HT1080 (cell line): ENCODE measurements around the gene ADARB1. TPM values are rescaled to one million over a fixed set of nuclear protein-coding genes. Genes with fewer than 3 reads are reported as not detected.
A peak's percentile ranks its signal among the peaks of the same experiment; 100 is the strongest.

Experiments
- DNase-seq: peaks from one replicate; pipeline ENCODE4 v3.0.0-alpha.2; 2015; ENCODE audit warnings: low read depth
- total RNA-seq: library from RNA; depleted of rRNA; stranded (reverse); fragments of >200 nt; shearing (Covaris generic); gene quantifications from 2 replicates; pipeline ENCODE4 v1.2.3, GENCODE V29; 2014

Gene ADARB1
- total RNA-seq, 1 experiment from 2014 or later = 22.4 TPM

DNA sequence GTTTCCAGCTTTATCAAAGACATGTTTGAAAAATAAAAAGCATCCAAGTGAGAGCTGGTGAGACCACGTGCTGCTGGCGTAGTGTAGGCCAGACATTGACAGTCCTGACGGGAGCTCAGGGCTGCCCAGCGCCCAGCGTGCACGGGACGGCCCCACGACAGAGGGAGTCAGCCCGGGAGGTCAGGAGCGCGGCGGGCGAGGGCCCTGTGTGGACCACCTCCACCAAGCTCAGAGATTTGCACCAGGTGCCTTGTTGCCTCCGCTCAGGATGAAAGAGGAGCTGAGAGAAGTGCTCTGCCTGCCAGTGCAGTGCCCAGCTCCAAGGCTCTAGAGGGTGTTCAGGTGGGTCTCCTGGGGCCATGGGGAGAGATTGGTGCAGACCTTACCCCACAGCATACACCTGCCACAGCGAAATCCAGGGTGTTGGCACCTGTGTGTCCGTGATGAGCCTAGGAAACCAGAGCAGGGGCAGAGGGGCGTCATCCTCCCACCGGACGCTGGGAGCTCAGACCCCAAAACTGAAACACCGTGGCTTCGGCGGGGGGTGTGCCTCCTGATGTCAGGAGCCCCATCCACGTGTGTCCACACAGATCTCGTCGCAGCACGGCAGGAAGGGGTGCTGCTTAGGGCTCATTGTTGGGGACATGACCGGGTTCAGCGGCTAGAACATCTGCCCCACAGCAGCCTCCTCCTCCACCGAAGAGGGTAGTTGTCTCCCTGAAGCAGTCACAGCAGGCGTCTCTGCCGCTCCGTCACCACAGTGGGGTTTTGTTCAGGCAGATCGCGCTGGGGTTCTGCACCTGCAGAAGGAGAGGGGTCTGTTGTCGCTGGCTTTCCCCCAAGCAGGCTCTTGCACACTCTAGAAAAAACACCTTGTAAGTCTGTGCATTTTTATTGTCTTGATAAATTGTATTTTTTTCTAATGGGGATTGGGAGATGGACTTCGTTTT, 149.1 kb downstream of the ADARB1 start:
- DNase-seq = no peak

DNA sequence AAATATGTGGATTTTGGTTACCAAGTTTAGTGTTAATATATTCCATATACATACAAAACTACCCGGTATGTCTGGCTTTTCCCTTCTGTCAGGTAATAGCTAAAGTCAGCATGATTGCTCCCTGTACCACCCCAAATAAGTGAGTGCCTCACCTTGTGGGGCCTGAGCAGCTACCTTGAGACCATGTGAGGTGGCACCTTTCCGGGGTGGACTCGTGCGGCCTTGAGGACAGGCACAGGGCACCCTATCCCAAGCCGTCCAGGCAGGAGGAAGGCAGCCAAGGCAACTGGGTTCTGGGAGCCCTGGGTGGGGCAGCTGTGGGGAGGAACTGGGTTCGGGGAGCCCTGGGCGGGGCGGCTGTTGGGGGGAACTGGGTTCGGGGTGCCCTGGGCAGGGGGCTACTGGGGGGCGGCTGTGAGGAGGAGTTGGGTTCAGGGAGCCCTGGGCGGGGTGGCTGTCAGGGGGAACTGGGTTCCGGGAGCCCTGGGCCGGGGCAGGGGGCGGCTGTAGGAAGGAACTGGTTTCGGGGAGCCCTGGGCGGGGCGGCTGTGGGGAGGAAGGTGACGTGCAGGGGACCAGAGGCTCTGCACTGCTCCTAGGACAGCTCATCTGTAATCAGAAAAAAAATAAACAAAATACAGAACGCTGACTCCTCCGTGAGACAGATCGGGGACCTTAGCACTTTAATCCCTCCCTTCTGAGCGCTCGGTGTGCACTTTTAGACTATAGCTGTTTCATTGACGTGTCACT, 150.0 kb downstream of the ADARB1 start:
- DNase-seq = no peak

DNA sequence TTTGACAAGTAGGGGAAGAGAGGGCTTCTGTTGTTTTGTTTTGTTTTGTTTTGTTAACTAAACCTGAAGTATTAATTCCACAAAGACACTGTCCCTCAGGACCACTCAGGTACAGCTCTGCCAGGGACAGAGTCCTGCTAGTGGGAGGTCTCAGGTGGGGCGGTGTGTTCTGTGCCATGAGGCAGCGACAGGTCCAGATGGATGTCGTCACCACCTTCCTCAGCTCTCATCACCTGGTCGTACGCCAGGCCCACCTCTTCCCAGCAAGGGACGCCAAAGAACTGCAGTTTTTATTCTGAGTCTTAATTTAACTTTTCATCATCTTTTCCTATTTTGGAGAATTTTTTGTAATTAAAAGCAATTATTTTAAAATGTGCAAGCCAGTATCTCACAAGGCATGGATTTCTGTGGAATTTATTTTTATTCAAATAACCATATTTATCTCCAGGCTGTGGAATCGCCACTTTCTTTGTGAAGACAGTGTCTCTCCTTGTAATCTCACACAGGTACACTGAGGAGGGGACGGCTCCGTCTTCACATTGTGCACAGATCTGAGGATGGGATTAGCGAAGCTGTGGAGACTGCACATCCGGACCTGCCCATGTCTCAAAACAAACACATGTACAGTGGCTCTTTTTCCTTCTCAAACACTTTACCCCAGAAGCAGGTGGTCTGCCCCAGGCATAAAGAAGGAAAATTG, 150.8 kb downstream of the ADARB1 start:
- no peak for DNase-seq

DNA sequence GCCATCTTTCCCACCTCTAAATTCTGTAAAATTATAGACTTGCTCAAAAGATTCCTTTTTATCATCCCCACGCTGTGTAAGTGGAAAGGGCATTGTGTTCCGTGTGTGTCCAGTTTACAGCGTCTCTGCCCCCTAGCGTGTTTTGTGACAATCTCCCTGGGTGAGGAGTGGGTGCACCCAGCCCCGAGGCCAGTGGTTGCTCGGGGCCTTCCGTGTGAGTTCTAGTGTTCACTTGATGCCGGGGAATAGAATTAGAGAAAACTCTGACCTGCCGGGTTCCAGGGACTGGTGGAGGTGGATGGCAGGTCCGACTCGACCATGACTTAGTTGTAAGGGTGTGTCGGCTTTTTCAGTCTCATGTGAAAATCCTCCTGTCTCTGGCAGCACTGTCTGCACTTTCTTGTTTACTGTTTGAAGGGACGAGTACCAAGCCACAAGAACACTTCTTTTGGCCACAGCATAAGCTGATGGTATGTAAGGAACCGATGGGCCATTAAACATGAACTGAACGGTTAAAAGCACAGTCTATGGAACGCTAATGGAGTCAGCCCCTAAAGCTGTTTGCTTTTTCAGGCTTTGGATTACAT, 151.5 kb downstream of the ADARB1 start:
- no peak for DNase-seq

DNA sequence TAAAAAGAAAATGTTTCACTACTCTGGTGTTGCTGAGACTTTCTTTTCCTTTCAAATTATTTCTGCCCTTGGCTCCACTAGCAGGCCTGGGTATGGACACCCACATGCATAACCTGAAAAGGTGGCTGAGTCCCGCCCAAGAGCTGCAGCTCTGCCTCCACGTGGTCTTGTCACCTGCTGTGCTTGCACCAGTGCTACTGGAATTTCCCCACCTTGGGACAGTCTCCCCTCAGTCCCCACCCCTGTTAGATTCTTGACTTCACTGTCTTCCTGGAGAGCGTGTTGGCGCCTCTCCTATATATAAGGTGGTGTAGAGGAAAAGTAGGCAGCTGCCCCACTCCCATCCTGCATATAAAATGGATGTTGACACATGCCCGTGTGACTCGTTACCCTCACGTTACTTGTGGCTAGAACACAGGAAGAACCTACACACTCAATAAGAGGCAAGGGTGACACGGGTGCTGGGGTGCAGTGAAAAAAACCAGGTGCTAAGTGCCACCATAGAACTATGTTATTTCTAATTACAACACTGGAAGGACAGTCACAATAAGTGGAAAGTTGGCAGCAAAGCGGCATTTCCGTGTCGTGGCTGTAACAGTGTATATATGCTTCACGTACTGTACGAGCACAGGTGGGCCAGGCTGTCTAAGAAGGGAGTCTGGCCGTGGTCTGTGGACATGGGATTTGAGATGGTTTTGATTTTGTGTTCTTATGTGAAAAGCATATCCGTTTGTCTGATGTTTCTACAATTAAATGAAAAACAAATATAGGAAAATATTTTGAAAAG, 152.4 kb downstream of the ADARB1 start:
- DNase-seq = peak; percentile 68

DNA sequence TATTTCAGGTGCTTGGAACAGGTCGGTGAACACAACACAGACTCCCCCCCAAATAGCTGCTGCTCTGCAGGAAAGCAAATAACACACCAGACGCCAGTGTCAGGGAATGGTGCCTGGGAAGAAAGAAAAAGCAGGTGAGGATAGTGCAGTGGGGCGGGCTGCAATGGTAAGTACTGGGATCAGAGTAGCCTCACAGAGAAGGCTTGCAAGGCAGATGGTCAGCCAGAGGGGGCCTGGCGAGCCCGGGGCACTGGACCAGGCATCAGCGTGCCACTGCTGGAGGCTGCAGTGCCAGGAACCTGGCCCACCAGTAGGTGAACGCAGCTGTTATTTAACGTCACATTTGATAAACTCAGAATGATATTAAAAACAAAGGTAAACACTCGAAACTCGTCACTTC, 153.4 kb downstream of the ADARB1 start:
- DNase-seq = no peak

DNA sequence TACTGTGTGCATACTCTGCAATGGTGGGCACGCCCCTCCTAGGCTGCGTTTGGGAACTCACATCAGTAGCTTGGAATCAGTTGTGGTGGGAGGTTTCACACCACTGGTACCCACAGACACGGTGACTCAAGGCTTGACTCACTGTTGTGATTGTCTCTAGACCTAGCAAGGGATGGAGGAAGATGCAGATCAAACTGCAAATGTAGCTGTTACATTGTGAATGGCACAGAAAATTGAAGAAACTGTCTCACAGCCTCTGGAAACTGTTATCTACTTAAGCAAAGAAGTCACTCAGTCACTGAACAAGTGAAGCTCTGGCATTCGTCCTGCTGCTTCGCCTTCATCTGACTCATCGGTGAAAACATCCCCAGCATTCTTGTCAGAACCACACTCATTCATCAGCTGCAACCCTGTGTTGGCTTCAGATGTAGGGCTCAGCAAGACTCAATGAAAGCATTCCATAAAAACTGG, 153.8 kb downstream of the ADARB1 start:
- DNase-seq = peak; percentile 96

DNA sequence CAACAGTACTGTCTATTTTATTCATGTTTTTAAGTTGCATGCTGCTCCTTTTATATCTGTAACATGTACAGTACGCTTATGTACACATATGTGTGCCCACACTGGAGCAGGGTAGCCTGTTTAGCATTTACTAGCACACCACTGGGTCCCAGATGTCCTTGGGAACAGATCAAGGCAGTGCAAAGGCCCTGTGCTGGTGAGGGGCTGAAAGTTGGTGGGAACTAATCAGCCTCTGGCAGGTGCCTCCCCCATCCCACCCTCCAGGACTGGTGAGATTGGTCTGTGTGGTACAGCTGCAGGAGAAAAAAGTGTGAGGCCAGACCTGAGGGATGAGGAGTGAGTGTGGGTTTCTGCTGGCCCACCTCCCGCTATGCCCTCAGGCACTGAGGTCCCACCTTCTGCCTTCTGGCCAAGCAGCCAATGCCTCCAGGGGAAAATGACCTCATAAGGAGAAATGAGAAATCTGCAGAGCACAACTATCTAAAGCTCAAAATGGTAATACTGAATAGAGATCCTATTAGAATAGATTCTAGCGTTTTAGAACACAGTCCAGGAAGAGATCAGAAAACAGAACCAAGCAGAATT, 154.4 kb downstream of the ADARB1 start:
- DNase-seq = no peak

DNA sequence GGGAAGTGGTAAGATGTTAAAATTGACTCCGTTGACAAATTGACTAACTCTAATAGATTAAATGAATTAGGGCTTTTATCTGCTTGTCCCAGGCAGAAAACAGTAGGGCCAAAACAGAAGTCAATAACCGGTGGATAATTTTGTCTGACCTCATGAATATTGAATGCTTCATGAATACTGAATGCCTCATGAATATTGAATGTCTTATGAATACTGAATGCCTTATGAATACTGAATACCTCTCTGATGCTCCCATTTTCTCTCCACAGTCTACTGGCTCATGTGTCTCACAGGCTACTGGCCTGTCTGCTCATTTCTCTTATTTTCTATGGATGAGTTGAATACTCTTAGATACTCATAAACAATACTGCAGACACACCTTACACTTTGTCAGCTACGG, 157.3 kb downstream of the ADARB1 start:
- DNase-seq = no peak

DNA sequence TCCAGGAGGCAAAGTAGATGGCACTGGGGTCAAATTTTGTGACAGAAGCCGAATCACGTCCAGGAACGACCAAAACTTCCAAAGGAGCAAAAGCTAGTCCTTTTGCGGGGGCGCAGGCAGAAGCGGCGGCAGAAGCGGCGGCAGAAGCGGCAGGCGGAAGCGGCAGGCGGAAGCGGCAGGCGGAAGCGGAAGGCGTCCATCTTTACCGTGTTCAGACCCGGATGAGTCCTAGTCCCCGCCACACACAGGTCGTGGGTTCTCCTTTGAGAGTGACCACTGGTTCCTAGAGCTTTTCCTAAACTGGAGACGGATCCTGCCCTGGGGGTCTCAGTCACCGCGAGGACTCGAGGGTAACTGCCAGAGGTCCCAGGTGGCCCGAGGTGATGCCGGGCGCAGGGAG, 159.7 kb downstream of the ADARB1 start:
- DNase-seq = no peak

DNA sequence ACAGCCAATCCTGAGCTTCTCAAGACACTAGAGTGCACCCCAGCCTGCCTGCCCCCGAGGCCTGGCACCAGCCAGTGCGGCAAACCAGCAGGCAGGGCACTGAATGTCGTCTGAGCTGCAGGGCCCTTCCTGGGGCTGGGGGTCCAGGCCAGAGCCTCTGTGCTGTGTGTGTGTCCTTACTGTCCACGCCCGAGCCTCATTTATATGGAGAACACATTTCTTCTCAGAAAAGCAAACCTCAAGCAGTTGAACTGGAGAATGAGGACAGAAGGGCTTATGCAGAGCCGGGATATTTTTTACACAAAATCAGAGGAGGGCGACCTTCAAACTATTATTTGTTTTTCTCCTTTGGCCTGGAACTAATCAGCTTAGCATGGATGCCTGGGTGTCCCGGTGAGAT, 160.6 kb downstream of the ADARB1 start:
- DNase-seq = no peak

DNA sequence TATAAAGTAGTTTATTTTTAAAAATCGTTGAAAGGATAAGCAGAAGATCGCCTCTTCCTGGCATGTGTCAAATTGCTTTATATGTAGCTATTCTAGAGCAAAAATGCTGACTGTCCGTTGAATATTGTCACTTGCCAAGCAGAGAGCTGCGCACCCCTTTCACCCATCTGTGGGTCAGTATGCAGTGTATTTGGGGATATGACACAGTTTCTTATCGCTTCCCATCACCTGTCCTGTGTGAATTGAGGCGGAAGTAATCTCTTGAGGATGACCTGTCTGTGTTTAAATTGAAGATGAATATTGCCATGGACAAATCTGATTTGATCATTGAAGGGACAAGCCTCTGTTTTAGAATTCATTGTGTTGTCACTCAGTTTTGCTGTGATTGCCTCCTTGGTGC, 161.1 kb downstream of the ADARB1 start:
- DNase-seq = no peak

DNA sequence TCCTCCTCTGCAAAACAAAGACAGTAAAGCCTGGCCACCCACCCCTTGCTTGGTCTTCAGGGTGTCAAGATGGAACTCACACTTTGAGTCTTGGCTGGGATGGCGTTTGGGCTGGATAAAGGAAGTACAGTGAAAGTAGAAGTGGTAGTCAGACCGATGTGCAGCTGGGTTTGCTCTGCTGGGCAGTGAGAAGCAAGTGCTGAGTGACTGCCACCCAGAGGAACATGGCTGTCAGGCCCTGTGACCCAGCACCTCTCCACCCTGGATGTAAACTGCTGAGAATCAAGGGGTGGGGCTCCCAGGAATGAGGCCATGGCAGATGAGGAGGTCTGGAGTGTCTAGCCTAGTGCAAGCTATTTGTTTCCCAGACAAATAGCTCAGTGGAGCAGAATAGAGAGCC, 162.1 kb downstream of the ADARB1 start:
- peak; percentile 24 for DNase-seq

DNA sequence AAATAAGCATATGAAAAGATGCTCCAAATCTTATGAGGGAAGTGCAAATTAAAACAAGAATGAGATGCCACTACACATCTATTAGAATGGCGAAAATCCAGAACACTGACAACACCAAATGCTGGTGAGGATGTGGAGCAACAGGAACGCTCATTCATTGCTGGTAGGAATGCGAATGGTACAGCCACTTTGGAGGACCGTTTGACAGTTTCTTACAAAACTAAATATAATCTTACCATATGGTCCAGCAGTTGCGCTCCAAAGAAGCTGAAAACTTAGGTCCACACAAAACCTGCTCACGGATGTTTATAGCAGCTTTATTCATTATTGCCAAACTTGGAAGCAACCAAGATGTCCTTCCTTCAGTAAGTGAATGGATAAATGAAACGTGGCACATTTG, 163.0 kb downstream of the ADARB1 start:
- DNase-seq = no peak

DNA sequence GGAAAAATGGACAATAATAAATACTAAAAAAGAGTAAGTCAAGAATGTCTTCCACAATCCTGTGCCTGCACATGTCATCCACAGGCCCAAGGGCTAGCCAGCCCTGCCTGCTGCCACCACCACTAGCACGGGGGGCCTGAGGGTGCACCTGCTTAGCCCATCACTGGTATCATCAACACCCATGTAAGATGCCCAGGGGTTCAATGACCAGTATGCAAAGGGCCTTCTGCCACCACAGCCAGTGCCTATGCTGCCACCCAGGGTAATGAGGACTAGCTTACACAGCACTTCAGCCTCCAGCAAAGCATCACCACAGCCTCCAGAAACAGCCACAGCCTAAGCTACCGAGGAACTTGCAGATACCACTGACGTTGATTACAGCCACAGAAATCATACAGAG, 167.0 kb downstream of the ADARB1 start:
- no peak for DNase-seq

DNA sequence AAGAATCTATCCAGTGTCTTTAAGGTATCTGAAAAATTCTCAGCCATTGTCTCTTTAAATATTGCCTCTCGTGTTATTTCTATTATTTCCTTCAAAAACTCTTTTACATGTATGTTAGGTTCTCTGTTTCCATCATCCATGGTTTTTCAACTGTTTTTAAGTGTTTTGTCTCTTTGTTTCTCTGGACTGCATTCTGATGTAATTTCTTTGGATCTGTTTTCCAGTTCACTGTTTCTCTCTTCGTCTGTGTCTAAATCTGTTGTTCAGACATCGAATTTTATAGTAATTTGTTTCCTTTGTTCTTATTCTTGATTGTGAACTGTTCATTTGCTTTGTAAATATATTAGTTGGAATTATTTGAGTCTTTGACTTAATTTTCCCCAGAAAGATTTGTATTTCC, 169.2 kb downstream of the ADARB1 start:
- DNase-seq = no peak

DNA sequence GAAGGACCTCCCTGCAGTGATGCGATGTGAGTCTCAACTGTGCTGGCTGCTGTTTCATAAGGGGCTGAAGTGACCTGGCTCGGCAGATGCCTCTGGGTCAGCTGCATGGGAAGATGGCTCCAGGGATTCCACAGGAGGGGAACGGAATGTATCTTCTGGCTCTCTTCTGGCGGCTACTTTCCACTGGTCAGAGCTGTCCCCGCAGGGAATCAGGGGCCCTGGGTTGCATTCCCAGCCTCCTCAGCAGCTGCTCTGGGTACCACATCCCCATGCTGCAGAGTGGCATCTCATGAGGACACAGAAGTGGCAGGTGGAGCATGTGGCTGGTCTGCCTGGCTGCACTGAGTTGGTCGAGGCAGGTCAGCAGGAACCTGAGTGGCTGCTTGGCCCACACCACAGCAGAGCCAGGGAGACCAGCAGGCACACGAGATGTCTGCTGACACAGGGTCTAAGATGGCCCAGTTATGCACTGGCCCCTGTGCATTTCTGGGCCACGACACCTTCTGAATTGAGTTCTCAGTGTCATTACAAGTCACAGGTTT, 170.5 kb downstream of the ADARB1 start:
- DNase-seq = no peak

DNA sequence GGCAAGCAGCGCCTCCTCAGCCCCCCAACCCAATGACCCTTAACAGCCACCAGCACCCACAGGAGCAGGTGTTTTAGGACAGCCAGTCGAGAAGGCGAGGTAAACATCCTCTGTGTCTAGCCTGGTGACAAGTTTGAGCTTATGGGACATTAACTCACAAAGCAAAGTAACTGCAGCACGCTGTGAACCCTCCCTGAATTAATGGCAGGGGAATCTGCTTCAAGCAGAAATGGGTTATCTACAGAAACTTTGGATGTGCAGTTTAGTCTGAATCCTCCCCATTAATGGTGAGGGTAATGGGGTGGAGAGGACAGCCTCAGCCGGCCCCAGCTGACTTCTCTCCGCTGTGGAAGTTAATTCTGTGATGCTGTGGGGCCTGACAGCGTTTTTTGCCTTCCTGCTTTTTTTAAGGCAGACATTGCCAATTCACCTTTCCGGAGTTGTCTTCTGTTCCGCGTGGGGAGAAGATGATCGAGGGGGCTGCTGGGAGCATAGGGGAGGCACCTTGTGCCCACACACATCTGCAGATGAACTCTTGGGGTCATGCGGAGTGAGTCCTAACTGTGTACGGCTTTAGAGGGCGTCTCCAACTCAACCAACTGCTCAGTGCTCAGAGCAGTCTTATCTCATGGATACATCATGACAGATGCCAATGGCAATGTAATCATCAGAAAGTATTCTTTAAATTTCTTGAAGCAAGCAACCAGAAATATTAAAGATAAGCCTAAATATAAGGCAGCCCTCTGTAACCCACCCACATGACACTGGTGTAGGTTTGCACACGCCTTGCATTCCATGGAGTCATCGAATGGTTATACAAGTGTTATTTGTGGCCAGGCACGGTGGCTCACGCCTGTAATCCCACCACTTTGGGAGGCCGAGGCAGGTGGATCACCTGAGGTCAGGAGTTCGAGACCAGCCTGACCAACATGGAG, 172.3 kb downstream of the ADARB1 start:
- DNase-seq = no peak
